Keratinocyte (primary cell): Measurements from ENCODE around the gene NTN5. TPM values are rescaled to one million over a fixed set of nuclear protein-coding genes. Genes with fewer than 3 reads are reported as not detected.

Source experiments
- DNase-seq: peaks from one replicate; pipeline ENCODE4 v3.0.0-alpha.2; 2011; ENCODE audit warnings: low read depth, missing footprints, low spot score
- FAIRE-seq: peaks from 2 replicates; lab custom pipeline; 2011; peaks lifted over from hg19 to GRCh38; lab: Jason Lieb, UNC
- H2AFZ ChIP-seq: 2 replicates; pipeline ENCODE4 v1.6.0; 2012; ENCODE audit warnings: low read length, control low read depth, inconsistent platforms; ENCODE audit not compliant: control insufficient read depth
- H3K27ac ChIP-seq: 2 replicates; pipeline ENCODE4 v1.5.1; 2011; ENCODE audit warnings: low read length; ENCODE audit not compliant: control insufficient read depth, insufficient read depth
- H3K27me3 ChIP-seq: 3 replicates; pipeline ENCODE4 v1.6.0; 2011; ENCODE audit warnings: low read length; ENCODE audit not compliant: control insufficient read depth, insufficient read depth; ENCODE audit errors: extremely low read depth
- H3K36me3 ChIP-seq, 2 experiments: 2 replicates in 1 of 2; 3 replicates in 1 of 2; pipeline ENCODE4 v1.5.1; 2011; ENCODE audit warnings: low read length in 2 of 2, mild to moderate bottlenecking in 1 of 2; ENCODE audit not compliant: control insufficient read depth in 2 of 2, insufficient read depth in 2 of 2; ENCODE audit errors: extremely low read depth in 1 of 2
- H3K4me1 ChIP-seq: 3 replicates; pipeline ENCODE4 v1.5.1; 2011; ENCODE audit warnings: low read length; ENCODE audit not compliant: control insufficient read depth, insufficient read depth; ENCODE audit errors: extremely low read depth
- H3K4me2 ChIP-seq: 3 replicates; pipeline ENCODE4 v1.6.0; 2011; ENCODE audit warnings: low read depth, low read length; ENCODE audit not compliant: control insufficient read depth, insufficient read depth; ENCODE audit errors: extremely low read depth
- H3K4me3 ChIP-seq, 3 experiments: fragments of 200-600 bp in 1 of 3; sonication (generic) in 1 of 3; 2 replicates in 2 of 3; 3 replicates in 1 of 3; pipeline ENCODE4 v1.5.1; 2011 to 2016; ENCODE audit warnings: low read length in 3 of 3, mild to moderate bottlenecking in 3 of 3, control low read depth in 2 of 3, inconsistent platforms in 1 of 3, low read depth in 1 of 3, mixed read lengths in 1 of 3, mixed run types in 1 of 3, moderate library complexity in 1 of 3; ENCODE audit not compliant: control insufficient read depth in 2 of 3, insufficient read depth in 2 of 3; ENCODE audit errors: extremely low read depth in 1 of 3
- H3K79me2 ChIP-seq: 2 replicates; pipeline ENCODE4 v1.6.0; 2012; ENCODE audit warnings: low read length; ENCODE audit not compliant: control insufficient read depth, insufficient read depth
- H3K9ac ChIP-seq: 3 replicates; pipeline ENCODE4 v1.6.0; 2011; ENCODE audit warnings: low read length; ENCODE audit not compliant: control insufficient read depth, insufficient read depth; ENCODE audit errors: extremely low read depth
- H3K9me1 ChIP-seq: 3 replicates; pipeline ENCODE4 v1.6.0; 2011; ENCODE audit warnings: low read length; ENCODE audit not compliant: control insufficient read depth, insufficient read depth; ENCODE audit errors: extremely low read depth
- H3K9me3 ChIP-seq: 2 replicates; pipeline ENCODE4 v1.5.1; 2012; ENCODE audit warnings: low read depth, low read length; ENCODE audit not compliant: control insufficient read depth
- H4K20me1 ChIP-seq: 3 replicates; pipeline ENCODE4 v1.6.0; 2011; ENCODE audit warnings: low read length; ENCODE audit not compliant: control insufficient read depth, insufficient read depth; ENCODE audit errors: extremely low read depth
- CTCF ChIP-seq, 3 experiments: IDR thresholded peaks in 1 of 3; conservative IDR thresholded peaks in 1 of 3; optimal IDR thresholded peaks in 1 of 3; 2 replicates in 2 of 3; 3 replicates in 1 of 3; pipeline versions ENCODE3 to v1.5.1; 2011; ENCODE audit warnings: low read length in 3 of 3, mild to moderate bottlenecking in 3 of 3, moderate library complexity in 2 of 3, control low read depth in 1 of 3, inconsistent platforms in 1 of 3; ENCODE audit not compliant: insufficient read depth in 2 of 3; ENCODE audit errors: extremely low read depth in 1 of 3
- EZH2 ChIP-seq: IDR thresholded peaks from one replicate; pipeline ENCODE4 v1.6.1; 2012; ENCODE audit warnings: inconsistent platforms, mild to moderate bottlenecking, low read length, moderate library complexity
- dilution Hi-C: fragments of 300-500 bp; cut with MboI; formaldehyde crosslinking; loops from one replicate; pipeline ENCODE4 v1.7.0; 2020; ENCODE audit warnings: low sequenced_read_pairs; ENCODE audit not compliant: extremely low pct_ligation_motif_present
- polyA plus RNA-seq, 5 experiments: library from polyadenylated mRNA; depleted of rRNA in 3 of 5; stranded (reverse) in 3 of 5; stranded (forward) in 1 of 5; unstranded in 1 of 5; fragments of >200 nt; gene quantifications; 1 replicate in 1 of 5; 2 replicates in 3 of 5; 3 replicates in 1 of 5; pipeline versions ENCODE4 v1.2.1 to v1.2.3, GENCODE V29; 2011 to 2012; ENCODE audit warnings: missing spikeins in 2 of 5, low read depth in 1 of 5, low replicate concordance in 1 of 5

The NTN5 gene
- polyA plus RNA-seq, 1 donor (not counting 4 experiments of a cell fraction or from before 2014, with no cell fraction given) = 0.07 TPM

- Histone ChIP-seq H3K27ac (no peak overlapping the region), H3K9ac (no peak overlapping the region), H3K4me3 (no peak overlapping the region), H3K36me3 (no peaks in the 10 kb centered on the region), H3K9me1 (no peaks in the 10 kb centered on the region), H3K9me3 (no peaks in the 10 kb centered on the region), H3K27me3 (peaks cover 5% of the 10 kb centered on the region), H3K4me1 (peaks cover 20% of the 10 kb centered on the region), H2AFZ (no peak overlapping the region), H3K79me2 (no peaks in the 10 kb centered on the region), H3K4me2 (no peak overlapping the region), H4K20me1 (no peaks in the 10 kb centered on the region)
- TF ChIP-seq CTCF (optimal IDR thresholded peaks at IDR 0.05 in 1 of 3, IDR thresholded peaks at IDR 0.05 in 1 of 3, conservative IDR thresholded peaks at IDR 0.05 in 1 of 3; ENCODE audit: extremely low read depth in 1 of 3, insufficient read depth in 2 of 3, low read length in 3 of 3) (no peak), EZH2 (no peak)
- dilution Hi-C loops = no loop called here
- DNase-seq (no peak), FAIRE-seq (no peak)
Observed at GRCh38 chr19:48648134-48648533, 24.7 kb downstream of the NTN5 start.

GRCh38 chr19:48646722-48647216 lies 26.0 kb downstream of the NTN5 start:
- no peaks in the 10 kb centered on the region for H3K9me3 ChIP-seq
- H3K36me3 ChIP-seq = no peaks in the 10 kb centered on the region
- H3K79me2 ChIP-seq = no peaks in the 10 kb centered on the region
- peak overlapping the region; percentile 88 for H3K4me2 ChIP-seq
- TF ChIP-seq CTCF (optimal IDR thresholded peaks at IDR 0.05 in 1 of 3, IDR thresholded peaks at IDR 0.05 in 1 of 3, conservative IDR thresholded peaks at IDR 0.05 in 1 of 3; ENCODE audit: extremely low read depth in 1 of 3, insufficient read depth in 2 of 3, low read length in 3 of 3) (no peak), EZH2 (no peak)
- H4K20me1 ChIP-seq = no peaks in the 10 kb centered on the region
- peak overlapping the region; percentile 62 for H3K9ac ChIP-seq
- peaks cover 5% of the 10 kb centered on the region for H3K27me3 ChIP-seq
- dilution Hi-C loops = no loop called here
- FAIRE-seq (no peak), DNase-seq (no peak)
- no peaks in the 10 kb centered on the region for H3K9me1 ChIP-seq
- H2AFZ ChIP-seq = peak overlapping the region; percentile 60
- peak overlapping the region in 1 of 3 experiments; percentile 51 for H3K4me3 ChIP-seq
- H3K27ac ChIP-seq = no peak overlapping the region
- peaks cover 20% of the 10 kb centered on the region for H3K4me1 ChIP-seq
